Glutamatergic neuron (in vitro differentiated cells): ENCODE measurements around the gene NUAK2. TPM values are rescaled to one million over a fixed set of nuclear protein-coding genes. Genes with fewer than 3 reads are reported as not detected.

Experiments
- DNase-seq: peaks from one replicate; pipeline ENCODE4 v3.0.0; 2022
- H3K27ac Mint-ChIP-seq: one replicate; pipeline ENCODE4 v1.8.0; 2020; ENCODE audit warnings: mild to moderate bottlenecking, mixed read lengths, inconsistent platforms; ENCODE audit not compliant: unreplicated experiment
- H3K27me3 Mint-ChIP-seq: one replicate; pipeline ENCODE4 v1.8.0; 2020; ENCODE audit warnings: mild to moderate bottlenecking, moderate library complexity, mixed read lengths, inconsistent platforms; ENCODE audit not compliant: unreplicated experiment
- H3K36me3 Mint-ChIP-seq: one replicate; pipeline ENCODE4 v1.8.0; 2020; ENCODE audit warnings: mild to moderate bottlenecking, mixed read lengths, inconsistent platforms; ENCODE audit not compliant: unreplicated experiment
- H3K4me1 Mint-ChIP-seq: one replicate; pipeline ENCODE4 v1.8.0; 2020; ENCODE audit warnings: mild to moderate bottlenecking, low read depth, mixed read lengths, inconsistent platforms; ENCODE audit not compliant: unreplicated experiment
- H3K4me3 Mint-ChIP-seq: one replicate; pipeline ENCODE4 v1.8.0; 2020; ENCODE audit warnings: mild to moderate bottlenecking, mixed read lengths, inconsistent platforms; ENCODE audit not compliant: unreplicated experiment
- H3K9me3 Mint-ChIP-seq: one replicate; pipeline ENCODE4 v1.8.0; 2020; ENCODE audit warnings: mild to moderate bottlenecking, moderate library complexity, mixed read lengths, inconsistent platforms; ENCODE audit not compliant: unreplicated experiment
- total RNA-seq: library from RNA; stranded (reverse); fragmentation: NEBNext Ultra II Directional; extraction: Animal tissue kit (Norgen Biotek cat#: 25700); gene quantifications from one replicate; pipeline ENCODE4 v1.2.1, GENCODE V29; 2021; ENCODE audit not compliant: unreplicated experiment
- TF ChIP-seq, protein P1 (sequence below): fragments of 200-600 bp; sonication (generic); IDR thresholded peaks from one replicate; pipeline ENCODE4 v1.5.0; 2021; ENCODE audit not compliant: partially characterized antibody, unreplicated experiment

The NUAK2 gene
- total RNA-seq, 1 donor from 2014 or later, result 8.0 TPM

DNA sequence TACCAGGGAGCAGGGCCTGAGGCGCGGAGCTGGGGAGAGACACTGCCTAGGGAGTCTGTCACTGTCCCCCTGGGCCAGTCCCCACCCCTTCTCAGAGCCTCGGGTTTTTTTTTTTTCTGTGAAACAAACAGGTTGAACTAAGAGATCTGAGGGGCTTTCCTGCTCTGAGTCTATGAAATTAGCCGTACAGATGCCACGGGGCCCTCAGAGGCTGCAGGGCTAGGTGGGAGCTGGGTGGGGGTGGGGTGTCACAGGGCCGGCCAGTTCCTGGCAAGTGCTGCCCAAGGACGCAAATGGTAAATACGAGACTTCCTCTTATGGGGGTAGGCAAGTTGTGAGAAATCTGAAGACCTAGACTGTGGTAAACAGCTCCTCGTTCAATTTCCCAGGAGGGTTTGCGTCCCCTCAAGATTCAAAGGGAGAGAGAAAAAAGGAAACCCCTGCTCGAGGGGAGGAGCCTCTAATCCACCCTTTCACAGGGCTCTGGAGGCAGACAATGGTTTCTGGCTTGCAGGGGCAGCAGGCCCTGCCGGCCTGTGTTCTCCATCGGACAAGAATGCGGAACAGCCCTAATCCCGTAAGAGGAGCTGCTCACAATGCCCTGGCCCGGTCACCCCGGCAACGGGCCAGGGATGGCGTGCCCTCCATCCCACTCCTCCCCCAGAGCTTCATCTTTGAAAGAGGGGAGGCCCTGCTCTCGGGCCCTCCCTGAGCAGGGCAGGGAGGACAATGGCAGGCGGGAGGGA, 7.8 kb downstream of the NUAK2 start:
- H3K4me3 Mint-ChIP-seq, result peak overlapping the region; percentile 75
- TF ChIP-seq, protein P1, sequence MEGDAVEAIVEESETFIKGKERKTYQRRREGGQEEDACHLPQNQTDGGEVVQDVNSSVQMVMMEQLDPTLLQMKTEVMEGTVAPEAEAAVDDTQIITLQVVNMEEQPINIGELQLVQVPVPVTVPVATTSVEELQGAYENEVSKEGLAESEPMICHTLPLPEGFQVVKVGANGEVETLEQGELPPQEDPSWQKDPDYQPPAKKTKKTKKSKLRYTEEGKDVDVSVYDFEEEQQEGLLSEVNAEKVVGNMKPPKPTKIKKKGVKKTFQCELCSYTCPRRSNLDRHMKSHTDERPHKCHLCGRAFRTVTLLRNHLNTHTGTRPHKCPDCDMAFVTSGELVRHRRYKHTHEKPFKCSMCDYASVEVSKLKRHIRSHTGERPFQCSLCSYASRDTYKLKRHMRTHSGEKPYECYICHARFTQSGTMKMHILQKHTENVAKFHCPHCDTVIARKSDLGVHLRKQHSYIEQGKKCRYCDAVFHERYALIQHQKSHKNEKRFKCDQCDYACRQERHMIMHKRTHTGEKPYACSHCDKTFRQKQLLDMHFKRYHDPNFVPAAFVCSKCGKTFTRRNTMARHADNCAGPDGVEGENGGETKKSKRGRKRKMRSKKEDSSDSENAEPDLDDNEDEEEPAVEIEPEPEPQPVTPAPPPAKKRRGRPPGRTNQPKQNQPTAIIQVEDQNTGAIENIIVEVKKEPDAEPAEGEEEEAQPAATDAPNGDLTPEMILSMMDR, result no peak
- no peaks in the 10 kb centered on the region for H3K36me3 Mint-ChIP-seq
- H3K27me3 Mint-ChIP-seq, result peaks cover 7% of the 10 kb centered on the region
- peaks cover 4% of the 10 kb centered on the region for H3K9me3 Mint-ChIP-seq
- H3K27ac Mint-ChIP-seq, result peak overlapping the region; percentile 90
- DNase-seq, result peak; percentile 51
- peaks cover 40% of the 10 kb centered on the region for H3K4me1 Mint-ChIP-seq

DNA sequence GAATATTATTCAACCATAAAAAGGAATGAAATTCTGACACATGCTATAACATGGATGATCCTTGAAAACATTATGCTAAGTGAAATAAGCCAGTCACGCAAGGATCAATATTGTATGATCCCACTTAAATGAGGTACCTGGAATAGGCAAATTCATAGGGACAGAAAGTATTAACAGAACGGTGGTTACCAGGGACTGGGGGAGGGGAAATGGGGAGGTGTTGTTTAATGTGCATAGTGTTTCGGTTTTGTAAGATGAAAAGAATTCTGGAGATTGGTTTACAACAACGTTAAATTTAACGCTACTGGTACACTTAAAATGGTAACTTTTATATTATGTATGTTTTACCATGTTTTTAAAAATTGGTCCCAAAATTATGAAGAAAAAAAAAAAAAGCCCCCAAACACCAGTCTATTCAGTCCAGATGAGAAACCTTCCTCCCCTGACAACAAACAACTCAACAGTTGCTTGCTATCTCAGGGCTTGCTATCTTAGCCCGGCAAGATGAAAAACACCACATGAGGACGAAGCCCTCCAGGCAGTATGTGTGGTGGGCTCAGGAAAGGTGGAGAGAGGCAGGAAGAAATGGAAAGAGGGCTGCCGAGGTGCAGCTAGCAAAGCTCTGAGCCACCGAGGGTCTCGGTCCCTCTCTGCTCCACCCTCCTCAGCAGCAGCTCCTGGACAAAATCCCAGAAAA, 8.5 kb downstream of the NUAK2 start:
- TF ChIP-seq, protein P1, result no peak

DNA sequence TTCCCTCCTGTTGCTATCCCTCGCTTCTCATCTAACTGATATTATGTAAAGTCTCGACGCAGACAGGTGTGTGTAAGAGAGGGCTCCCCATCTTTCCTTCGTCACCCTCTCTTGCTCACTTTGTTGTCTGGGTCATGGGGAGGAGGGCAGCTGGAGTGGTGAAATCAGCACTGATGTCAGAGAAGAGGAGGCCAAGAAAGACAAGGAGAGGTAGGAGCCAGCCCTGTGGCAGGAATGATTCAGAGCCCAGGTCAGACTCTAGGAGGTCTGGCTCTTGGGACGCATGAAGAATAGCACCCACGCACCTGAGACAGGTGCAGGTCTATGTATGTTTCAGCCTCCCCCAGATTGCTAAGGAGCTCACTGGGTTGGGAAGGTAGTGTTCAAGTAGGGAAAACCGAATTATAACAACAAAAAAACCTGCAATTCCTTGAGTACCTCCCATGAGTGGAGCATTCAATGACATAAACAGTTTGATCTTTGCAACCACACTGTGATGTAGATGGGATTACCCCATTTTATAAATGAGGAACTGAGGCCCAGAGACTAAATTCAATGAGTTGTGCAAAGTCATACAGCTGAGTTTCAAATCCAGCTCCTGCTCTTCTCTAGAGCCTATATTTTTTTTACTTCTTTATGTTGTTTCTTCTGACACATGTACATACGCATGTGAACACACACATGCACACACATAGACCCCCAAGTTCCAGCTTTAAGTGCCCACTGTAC, 10.4 kb downstream of the NUAK2 start:
- H3K27me3 Mint-ChIP-seq, result peaks cover 5% of the 10 kb centered on the region
- peaks cover 6% of the 10 kb centered on the region for H3K9me3 Mint-ChIP-seq
- H3K4me1 Mint-ChIP-seq, result peaks cover 27% of the 10 kb centered on the region
- H3K27ac Mint-ChIP-seq, result no peak overlapping the region
- DNase-seq, result no peak
- no peaks in the 10 kb centered on the region for H3K36me3 Mint-ChIP-seq
- TF ChIP-seq, protein P1, result no peak
- no peak overlapping the region for H3K4me3 Mint-ChIP-seq

More for the DNA sequence above, 8.5 kb downstream of the NUAK2 start:
- Mint-ChIP-seq H3K36me3 (no peaks in the 10 kb centered on the region), H3K27me3 (peaks cover 8% of the 10 kb centered on the region), H3K9me3 (peaks cover 4% of the 10 kb centered on the region), H3K4me3 (peak overlapping the region; percentile 74), H3K4me1 (peaks cover 35% of the 10 kb centered on the region), H3K27ac (peak overlapping the region; percentile 90)
- DNase-seq, result no peak

DNA sequence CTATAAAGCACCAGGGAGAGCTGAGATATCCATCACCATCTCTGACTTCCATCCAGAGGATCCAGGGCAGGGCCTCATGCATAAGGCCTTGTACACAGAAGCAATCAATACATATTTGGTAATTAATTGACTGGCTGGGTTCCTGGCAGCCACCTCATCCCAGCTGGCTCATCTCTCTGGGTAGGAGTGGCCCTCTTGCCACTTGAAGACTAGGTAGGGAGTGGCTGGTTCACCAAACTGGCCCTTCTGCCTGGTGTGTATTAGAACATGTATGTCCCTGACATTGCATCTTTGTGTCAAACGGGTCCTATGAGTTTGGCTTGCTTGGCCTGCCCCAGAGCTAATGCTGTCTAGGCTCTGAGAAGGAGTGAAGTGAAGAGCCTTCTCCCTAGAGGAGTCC, 11.8 kb downstream of the NUAK2 start:
- peaks cover 6% of the 10 kb centered on the region for H3K9me3 Mint-ChIP-seq
- peaks cover 21% of the 10 kb centered on the region for H3K4me1 Mint-ChIP-seq
- H3K27ac Mint-ChIP-seq, result no peak overlapping the region
- no peak overlapping the region for H3K4me3 Mint-ChIP-seq
- peaks cover 5% of the 10 kb centered on the region for H3K27me3 Mint-ChIP-seq
- no peak for DNase-seq
- H3K36me3 Mint-ChIP-seq, result peaks cover 1% of the 10 kb centered on the region
- TF ChIP-seq, protein P1, result no peak
